Lower leg skin (tissue), 4 donors: Measurements from ENCODE around the gene ERFL. TPM values are rescaled to one million over a fixed set of nuclear protein-coding genes. Genes with fewer than 3 reads are reported as not detected.

Experiments
- DNase-seq, 2 donors: peaks; one replicate each; pipeline ENCODE4 v3.0.0-alpha.2; 2019; ENCODE audit warnings: low spot score in 2 of 2
- H3K4me3 ChIP-seq: fragments of 200-600 bp; sonication (generic); 2 replicates; pipeline ENCODE4 v1.5.1; 2017; ENCODE audit warnings: mild to moderate bottlenecking, low read depth; ENCODE audit not compliant: poor library complexity, severe bottlenecking
- CTCF ChIP-seq, 3 donors: fragments of 450-650 bp; IDR thresholded peaks; one replicate each; pipeline ENCODE4 v1.5.1; 2016; ENCODE audit warnings: antibody characterized with exemption in 3 of 3, mild to moderate bottlenecking in 3 of 3, moderate library complexity in 2 of 3
- POLR2A ChIP-seq, 2 donors: fragments of 450-650 bp; IDR thresholded peaks; one replicate each; pipeline ENCODE4 v1.6.1; 2016 to 2017; ENCODE audit warnings: antibody characterized with exemption in 2 of 2, mild to moderate bottlenecking in 1 of 2, moderate library complexity in 1 of 2
- WGBS, 2 donors: methylation state at CpG; one replicate each; pipeline ENCODE4 v1.1.5; 2018; 5-methylcytosine and 5-hydroxymethylcytosine counted together
- intact Hi-C: fragments of 100-400 bp; cut with DNase I; formaldehyde crosslinking; loops from one replicate; pipeline ENCODE4 v1.15.0; 2023; ENCODE audit warnings: low total_unique reads
- total RNA-seq, 4 donors: library from RNA; depleted of rRNA; stranded (reverse); fragments of >200 nt; gene quantifications; one replicate each; pipeline ENCODE4 v1.1.0, GENCODE V29; 2016

ERFL gene
- total RNA-seq, 4 donors from 2014 or later: 0.16 TPM; not detected in 3

GRCh38 chr19:41902594-41902993 is 25.7 kb downstream of the ERFL start:
- 92 to 95% methylated on average over 15 to 17 of the region's 17 CpGs for WGBS, 2 donors
- no peak overlapping the region for H3K4me3 ChIP-seq
- TF ChIP-seq CTCF (IDR thresholded peaks at IDR 0.05) (no peak), POLR2A (IDR thresholded peaks at IDR 0.05) (no peak)
- no peak for DNase-seq
- intact Hi-C loops: no loop called here

- H3K4me3 ChIP-seq: no peak overlapping the region
- 92 to 96% methylated on average over 19 to 21 of the region's 21 CpGs for WGBS, 2 donors
- intact Hi-C loops: no loop called here
- TF ChIP-seq CTCF (IDR thresholded peaks at IDR 0.05) (no peak), POLR2A (IDR thresholded peaks at IDR 0.05) (no peak)
- DNase-seq: no peak
Observed at GRCh38 chr19:41901707-41902360, 26.4 kb downstream of the ERFL start.

- TF ChIP-seq CTCF (IDR thresholded peaks at IDR 0.05): no peak
- no peak for TF ChIP-seq POLR2A (IDR thresholded peaks at IDR 0.05)
- DNase-seq: no peak
- 92 to 93% methylated on average over 14 to 15 of the region's 15 CpGs for WGBS, 2 donors
- no peak overlapping the region for H3K4me3 ChIP-seq
- intact Hi-C loops: no loop called here
Observed at GRCh38 chr19:41898235-41898634, 30.0 kb downstream of the ERFL start.

GRCh38 chr19:41897820-41898219 is 30.4 kb downstream of the ERFL start:
- 90 to 91% methylated on average over 21 to 24 of the region's 24 CpGs for WGBS, 2 donors
- TF ChIP-seq POLR2A (IDR thresholded peaks at IDR 0.05): no peak
- TF ChIP-seq CTCF (IDR thresholded peaks at IDR 0.05): no peak

GRCh38 chr19:41897181-41897580 is 31.1 kb downstream of the ERFL start:
- DNase-seq: no peak
- WGBS, 2 donors: 100% methylated on average over 2 to 3 of the region's 3 CpGs
- no peak overlapping the region for H3K4me3 ChIP-seq
- no peak for TF ChIP-seq CTCF (IDR thresholded peaks at IDR 0.05)
- TF ChIP-seq POLR2A (IDR thresholded peaks at IDR 0.05): no peak
- intact Hi-C loops: no loop called here

More at GRCh38 chr19:41897820-41898219, 30.4 kb downstream of the ERFL start:
- no peak overlapping the region for H3K4me3 ChIP-seq
- intact Hi-C loops: no loop called here
- no peak for DNase-seq

- no peak for DNase-seq
- TF ChIP-seq CTCF (IDR thresholded peaks at IDR 0.05) (no peak), POLR2A (IDR thresholded peaks at IDR 0.05) (no peak)
- 86 to 88% methylated on average over 1 of the region's 1 CpG for WGBS, 2 donors
- H3K4me3 ChIP-seq: no peak overlapping the region
- intact Hi-C loops: no loop called here
Observed at GRCh38 chr19:41896581-41896942, 31.7 kb downstream of the ERFL start.
